B cell (primary cell): ENCODE data around the gene TGIF2LX. TPM values are rescaled to one million over a fixed set of nuclear protein-coding genes. Genes with fewer than 3 reads are reported as not detected.
"Not testable (repeated sequence)": the region's sequence is repeated elsewhere in the genome, so short reads cannot be mapped to it uniquely, and the experiment has no call there.

Experiments
- ATAC-seq: fragments of 200-7000 bp; cut with Tn5 transposase; one replicate; pipeline ENCODE4 v1.10.0; 2021; ENCODE audit warnings: low read depth, mild to moderate bottlenecking, moderate number of reproducible peaks, moderate library complexity
- CTCF ChIA-PET: fragments of 350-600 bp; sonication (Branson Sonifier 250); formaldehyde crosslinking; loops from one replicate; lab custom pipeline; 2021; ENCODE audit warnings: antibody characterized with exemption, inconsistent platforms; lab: Charles Lee
- POLR2A ChIA-PET: fragments of 350-600 bp; sonication (Branson Sonifier 250); formaldehyde crosslinking; loops from one replicate; lab custom pipeline; 2021; ENCODE audit warnings: antibody characterized with exemption; lab: Charles Lee
- DNase-seq: peaks from one replicate; pipeline ENCODE4 v3.0.0; 2013
- H2AFZ ChIP-seq: 2 replicates; pipeline ENCODE4 v1.6.1; 2012; ENCODE audit warnings: mild to moderate bottlenecking, low read depth, low read length; ENCODE audit not compliant: insufficient read depth, poor library complexity, severe bottlenecking
- H3K27ac ChIP-seq, 2 donors: 1 replicate in 1 of 2; 2 replicates in 1 of 2; pipeline ENCODE4 v1.5.1; 2012 to 2013; ENCODE audit warnings: low read length in 2 of 2, mild to moderate bottlenecking in 2 of 2, moderate library complexity in 1 of 2
- H3K27me3 ChIP-seq, 4 experiments: fragments of 200-600 bp in 1 of 4; sonication (generic) in 1 of 4; replicated peaks in 1 of 4; 1 replicate in 2 of 4; 2 replicates in 2 of 4; pipeline versions ENCODE4 v1.6.1 to v1.7.0; 2013 to 2016; ENCODE audit warnings: low read length in 3 of 4, mild to moderate bottlenecking in 2 of 4, mixed read lengths in 1 of 4, moderate library complexity in 1 of 4; ENCODE audit not compliant: insufficient read depth in 4 of 4, control insufficient read depth in 3 of 4; ENCODE audit errors: control extremely low read depth in 1 of 4
- H3K36me3 ChIP-seq, 2 experiments: replicated peaks in 1 of 2; 1 replicate in 1 of 2; 2 replicates in 1 of 2; pipeline versions ENCODE4 v1.6.1 to v1.7.1; 2013; ENCODE audit warnings: low read length in 1 of 2; ENCODE audit not compliant: insufficient read depth in 2 of 2, control insufficient read depth in 1 of 2; ENCODE audit errors: control extremely low read depth in 1 of 2, extremely low read depth in 1 of 2
- H3K4me1 ChIP-seq, 2 donors: fragments of 200-600 bp in 1 of 2; sonication (generic) in 1 of 2; 1 replicate in 1 of 2; 2 replicates in 1 of 2; pipeline versions ENCODE4 v1.5.1 to v1.6.1; 2013 to 2017; ENCODE audit warnings: low read length in 2 of 2; ENCODE audit not compliant: control insufficient read depth in 2 of 2, insufficient read depth in 2 of 2
- H3K4me2 ChIP-seq: replicated peaks from 2 replicates; pipeline ENCODE3; 2012; ENCODE audit warnings: mild to moderate bottlenecking, low read depth, low read length; ENCODE audit not compliant: poor library complexity, severe bottlenecking
- H3K4me3 ChIP-seq, 5 experiments: fragments of 200-600 bp in 1 of 5; sonication (generic) in 1 of 5; 1 replicate in 3 of 5; 2 replicates in 2 of 5; pipeline versions ENCODE4 v1.5.1 to v1.7.0; 2011 to 2016; ENCODE audit warnings: low read length in 4 of 5, mild to moderate bottlenecking in 4 of 5, low read depth in 2 of 5, control low read depth in 1 of 5, moderate library complexity in 1 of 5; ENCODE audit not compliant: insufficient read depth in 1 of 5; ENCODE audit errors: control extremely low read depth in 1 of 5, extremely low read depth in 1 of 5
- H3K79me2 ChIP-seq: fragments of 200-600 bp; sonication (generic); one replicate; pipeline ENCODE4 v1.6.0; 2016; ENCODE audit warnings: low read length; ENCODE audit not compliant: control insufficient read depth, insufficient read depth
- H3K9ac ChIP-seq: fragments of 200-600 bp; sonication (generic); 2 replicates; pipeline ENCODE4 v1.6.1; 2017; ENCODE audit warnings: mild to moderate bottlenecking, low read length, moderate library complexity
- H3K9me3 ChIP-seq, 3 donors: one replicate each; pipeline versions ENCODE4 v1.6.1 to v1.7.1; 2013; ENCODE audit warnings: low read length in 2 of 3; ENCODE audit not compliant: control insufficient read depth in 2 of 3, insufficient read depth in 1 of 3; ENCODE audit errors: control extremely low read depth in 1 of 3
- H4K20me1 ChIP-seq: 2 replicates; pipeline ENCODE4 v1.6.0; 2012; ENCODE audit warnings: mild to moderate bottlenecking, low read length; ENCODE audit not compliant: insufficient read depth, control insufficient read depth, poor library complexity, severe bottlenecking
- H3K27ac Mint-ChIP-seq: one replicate; pipeline ENCODE4 v1.8.0; 2021; ENCODE audit warnings: mixed read lengths
- H3K27me3 Mint-ChIP-seq: one replicate; pipeline ENCODE4 v1.8.0; 2021; ENCODE audit warnings: mixed read lengths
- H3K4me1 Mint-ChIP-seq: one replicate; pipeline ENCODE4 v1.8.0; 2021; ENCODE audit warnings: mixed read lengths
- H3K4me3 Mint-ChIP-seq: one replicate; pipeline ENCODE4 v1.8.0; 2021; ENCODE audit warnings: mixed read lengths
- H3K9me3 Mint-ChIP-seq: one replicate; pipeline ENCODE4 v1.8.0; 2022; ENCODE audit warnings: mixed read lengths; ENCODE audit not compliant: insufficient read depth
- WGBS: methylation state at CpG from one replicate; pipeline ENCODE4 v1.1.5; 2013; ENCODE audit warnings: missing lambda C conversion rate; ENCODE audit not compliant: insufficient coverage; 5-methylcytosine and 5-hydroxymethylcytosine counted together
- intact Hi-C: fragments of 100-400 bp; cut with micrococcal nuclease; formaldehyde crosslinking; loops from one replicate; pipeline ENCODE4 v1.10.0; 2022
- polyA minus RNA-seq: library from RNA; depleted of rRNA, polyadenylated mRNA; stranded (reverse); fragments of >200 nt; gene quantifications from 2 replicates; pipeline ENCODE4 v1.2.3, GENCODE V29; 2012
- polyA plus RNA-seq: library from polyadenylated mRNA; depleted of rRNA; stranded (reverse); fragments of >200 nt; gene quantifications from 2 replicates; pipeline ENCODE4 v1.2.3, GENCODE V29; 2012
- total RNA-seq, 2 donors: library from RNA; stranded (reverse); fragments of 120-200 nt in 1 of 2; gene quantifications; 1 replicate in 1 of 2; 2 replicates in 1 of 2; pipeline versions ENCODE4 v1.2.3 to v1.2.4, GENCODE V29; 2013 to 2022

TGIF2LX gene
- total RNA-seq (not detected in 2 replicates), polyA plus RNA-seq (not detected in 2 replicates), polyA minus RNA-seq (not detected in 2 replicates)
- not detected for total RNA-seq (2013)

- H3K9ac ChIP-seq, H4K20me1 ChIP-seq, H3K4me3 ChIP-seq, H3K27me3 Mint-ChIP-seq, H3K4me1 ChIP-seq, POLR2A ChIA-PET, H3K27me3 ChIP-seq, H3K4me1 Mint-ChIP-seq, H3K27ac ChIP-seq, H3K9me3 Mint-ChIP-seq, CTCF ChIA-PET, H3K36me3 ChIP-seq, H3K79me2 ChIP-seq, intact Hi-C loops, H2AFZ ChIP-seq, H3K27ac Mint-ChIP-seq, H3K4me2 ChIP-seq, ATAC-seq, H3K9me3 ChIP-seq, H3K4me3 Mint-ChIP-seq, DNase-seq: not testable (repeated sequence)
- WGBS, result 94% methylated on average over 3 of the region's 9 CpGs
These were observed at the start of gene TGIF2LX for GRCh38 chrX:89921665-89922064. TGIF2LX (plus strand) TSS chrX:89921908; CDS start chrX:89922086, 178 bp downstream.

GRCh38 chrX:89922338-89922934 is 728 bp downstream of the TGIF2LX start:
- H3K4me1 Mint-ChIP-seq, H4K20me1 ChIP-seq, H3K27me3 Mint-ChIP-seq, H3K27me3 ChIP-seq, H3K27ac ChIP-seq, POLR2A ChIA-PET, H3K9me3 Mint-ChIP-seq, DNase-seq, H3K4me2 ChIP-seq, H3K36me3 ChIP-seq, CTCF ChIA-PET, intact Hi-C loops, H2AFZ ChIP-seq, ATAC-seq, H3K27ac Mint-ChIP-seq, H3K79me2 ChIP-seq, H3K4me1 ChIP-seq, H3K4me3 Mint-ChIP-seq, H3K9ac ChIP-seq, H3K4me3 ChIP-seq, H3K9me3 ChIP-seq: not testable (repeated sequence)
- 94% methylated on average over 3 of the region's 18 CpGs for WGBS

GRCh38 chrX:89943077-89943476 is 21.4 kb downstream of the TGIF2LX start:
- POLR2A ChIA-PET, H3K36me3 ChIP-seq, H3K4me2 ChIP-seq, H3K79me2 ChIP-seq, H2AFZ ChIP-seq, H3K9ac ChIP-seq, H3K27me3 Mint-ChIP-seq, H3K27ac Mint-ChIP-seq, H3K9me3 ChIP-seq, intact Hi-C loops, DNase-seq, H3K27ac ChIP-seq, H4K20me1 ChIP-seq, H3K4me3 Mint-ChIP-seq, H3K4me1 ChIP-seq, ATAC-seq, H3K4me1 Mint-ChIP-seq, H3K4me3 ChIP-seq, CTCF ChIA-PET, H3K9me3 Mint-ChIP-seq, H3K27me3 ChIP-seq: not testable (repeated sequence)
- WGBS, result no CpG with 5 or more reads among the region's 5 CpGs

- no CpG with 5 or more reads among the region's 24 CpGs for WGBS
- H3K27ac ChIP-seq, H2AFZ ChIP-seq, ATAC-seq, intact Hi-C loops, CTCF ChIA-PET, H3K9me3 Mint-ChIP-seq, H3K9me3 ChIP-seq, POLR2A ChIA-PET, H3K27me3 Mint-ChIP-seq, H3K9ac ChIP-seq, H3K4me2 ChIP-seq, H3K27me3 ChIP-seq, H3K4me1 ChIP-seq, H3K36me3 ChIP-seq, H3K79me2 ChIP-seq, H3K4me1 Mint-ChIP-seq, H3K27ac Mint-ChIP-seq, H3K4me3 ChIP-seq, H3K4me3 Mint-ChIP-seq, H4K20me1 ChIP-seq, DNase-seq: not testable (repeated sequence)
These were observed 43.9 kb downstream of the TGIF2LX start for GRCh38 chrX:89965588-89965987.
